GM19438 (cell line): ENCODE results near the gene UBXN10.

ENCODE experiments used
- ATAC-seq: cut with Tn5 transposase; IDR thresholded peaks from one replicate; pipeline ENCODE4 v1.9.1; 2021; ENCODE audit warnings: low read depth; ENCODE audit not compliant: unreplicated experiment

The UBXN10 gene

GRCh38 chr1:20151906-20152598 is 33.8 kb upstream of the UBXN10 start:
- peak; percentile 68 for ATAC-seq

DNA sequence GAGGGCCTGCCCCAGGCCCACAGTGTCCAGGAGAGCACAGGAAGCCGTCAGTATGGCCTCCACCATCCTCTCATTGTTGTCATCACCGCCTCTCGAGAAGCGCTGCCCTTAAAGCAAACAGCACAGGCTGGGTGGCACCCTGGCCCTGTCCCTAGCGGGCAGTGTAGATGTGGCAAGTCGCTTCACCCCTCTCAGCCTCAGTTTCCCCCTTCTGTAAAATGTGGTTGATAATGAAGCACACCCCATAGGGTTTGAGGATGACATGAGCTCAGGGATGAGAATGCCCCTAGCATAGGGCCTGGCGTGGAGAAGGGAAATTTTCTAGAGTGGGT is 33.3 kb upstream of the UBXN10 start:
- no peak for ATAC-seq

DNA sequence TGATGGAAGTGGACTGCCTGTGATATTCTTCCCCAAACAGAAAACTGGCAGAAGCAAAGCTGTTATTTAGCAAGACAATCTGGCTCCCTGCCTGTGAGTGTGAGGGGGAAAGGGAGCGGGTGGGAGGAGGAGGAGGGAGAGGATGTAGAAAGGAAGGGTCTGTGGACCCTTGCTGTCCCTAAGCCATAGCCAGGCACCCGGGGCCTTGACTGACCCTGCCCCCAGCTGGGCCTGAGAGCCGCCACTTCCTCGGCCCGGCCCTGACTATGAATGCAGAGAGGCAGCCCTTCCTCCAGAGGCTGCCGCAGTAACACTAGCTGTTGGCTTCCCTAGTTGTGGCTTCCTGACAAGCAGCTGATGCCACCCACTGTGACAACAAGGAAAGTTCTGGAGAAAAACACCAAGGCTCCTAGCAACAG is 32.9 kb upstream of the UBXN10 start:
- ATAC-seq: no peak

- ATAC-seq: no peak
Observed at GRCh38 chr1:20154301-20154831, 31.5 kb upstream of the UBXN10 start.

DNA sequence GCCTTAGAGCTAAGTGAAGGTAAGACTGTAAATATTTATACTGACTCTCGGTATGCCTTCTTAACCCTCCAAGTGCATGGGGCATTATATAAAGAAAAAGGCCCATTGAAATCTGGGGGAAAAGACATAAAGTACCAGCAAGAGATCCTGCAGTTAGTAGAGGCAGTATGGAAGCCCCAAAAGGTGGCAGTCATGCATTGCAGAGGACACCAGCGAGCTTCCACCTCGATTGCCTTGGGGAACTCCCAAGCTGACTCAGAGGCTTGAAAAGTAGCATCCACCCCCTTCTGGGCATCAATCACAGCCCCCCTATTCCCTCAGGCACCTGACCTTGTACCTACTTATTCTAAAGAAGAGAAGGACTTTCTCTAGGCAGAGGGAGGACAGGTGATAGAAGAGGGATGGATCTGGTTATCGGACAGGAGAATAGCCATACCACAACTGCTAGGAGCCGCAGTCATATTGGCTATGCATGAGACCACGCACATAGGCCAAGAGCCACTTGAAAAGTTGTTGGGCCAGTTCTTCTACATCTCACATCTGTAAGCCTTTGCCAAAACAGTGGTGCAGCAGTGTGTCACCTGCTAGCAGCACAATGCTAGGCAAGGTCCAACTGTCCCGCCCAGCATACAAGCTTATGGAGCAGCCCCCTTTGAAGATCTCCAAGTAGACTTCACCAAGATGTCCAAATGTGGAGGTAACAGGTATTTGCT is 27.4 kb upstream of the UBXN10 start:
- ATAC-seq: no peak

DNA sequence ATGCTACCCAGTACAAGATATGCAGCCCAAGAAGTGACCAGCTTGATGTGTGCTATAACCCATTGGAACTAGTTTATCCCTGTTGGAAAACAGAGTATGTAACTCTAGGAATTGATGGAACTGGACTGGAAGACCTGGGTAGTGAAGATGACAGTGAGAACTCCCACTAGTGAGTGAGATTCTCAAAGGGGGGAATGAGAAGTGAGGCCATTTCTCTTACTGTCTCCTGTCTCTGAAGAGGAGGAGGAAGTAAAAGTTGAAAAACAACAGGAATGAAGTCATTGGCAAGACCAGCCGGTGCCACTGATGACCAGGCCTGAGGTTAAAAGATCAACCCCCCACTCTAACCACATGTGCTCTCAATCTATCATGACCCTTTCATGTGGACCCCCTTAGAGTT is 25.9 kb upstream of the UBXN10 start:
- no peak for ATAC-seq

- ATAC-seq: no peak
Observed at GRCh38 chr1:20164694-20165202, 21.1 kb upstream of the UBXN10 start.

DNA sequence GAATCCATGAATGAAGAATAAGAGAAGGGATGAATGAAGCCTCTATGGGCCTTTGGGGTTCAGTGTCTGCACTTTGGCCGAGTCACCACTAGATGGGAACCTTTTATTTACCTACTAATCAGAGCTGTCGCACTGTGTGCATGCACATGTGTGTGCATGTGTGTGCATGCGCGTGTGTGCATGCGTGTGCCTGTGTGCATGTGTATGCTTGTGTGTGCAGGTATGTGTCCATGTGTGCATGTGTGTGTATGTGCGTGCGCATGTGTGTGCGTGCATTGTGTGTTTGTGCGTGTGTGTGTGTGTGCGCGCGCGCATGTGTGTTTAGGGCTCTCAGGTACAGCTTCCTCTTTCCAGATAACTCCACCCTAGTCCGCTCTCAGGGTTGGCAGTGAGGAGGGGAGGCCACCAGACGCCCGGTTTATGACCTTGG is 20.4 kb upstream of the UBXN10 start:
- ATAC-seq: no peak

GRCh38 chr1:20166051-20166450 is 19.8 kb upstream of the UBXN10 start:
- ATAC-seq: no peak

- ATAC-seq: no peak
Observed at GRCh38 chr1:20167126-20167525, 18.8 kb upstream of the UBXN10 start.

DNA sequence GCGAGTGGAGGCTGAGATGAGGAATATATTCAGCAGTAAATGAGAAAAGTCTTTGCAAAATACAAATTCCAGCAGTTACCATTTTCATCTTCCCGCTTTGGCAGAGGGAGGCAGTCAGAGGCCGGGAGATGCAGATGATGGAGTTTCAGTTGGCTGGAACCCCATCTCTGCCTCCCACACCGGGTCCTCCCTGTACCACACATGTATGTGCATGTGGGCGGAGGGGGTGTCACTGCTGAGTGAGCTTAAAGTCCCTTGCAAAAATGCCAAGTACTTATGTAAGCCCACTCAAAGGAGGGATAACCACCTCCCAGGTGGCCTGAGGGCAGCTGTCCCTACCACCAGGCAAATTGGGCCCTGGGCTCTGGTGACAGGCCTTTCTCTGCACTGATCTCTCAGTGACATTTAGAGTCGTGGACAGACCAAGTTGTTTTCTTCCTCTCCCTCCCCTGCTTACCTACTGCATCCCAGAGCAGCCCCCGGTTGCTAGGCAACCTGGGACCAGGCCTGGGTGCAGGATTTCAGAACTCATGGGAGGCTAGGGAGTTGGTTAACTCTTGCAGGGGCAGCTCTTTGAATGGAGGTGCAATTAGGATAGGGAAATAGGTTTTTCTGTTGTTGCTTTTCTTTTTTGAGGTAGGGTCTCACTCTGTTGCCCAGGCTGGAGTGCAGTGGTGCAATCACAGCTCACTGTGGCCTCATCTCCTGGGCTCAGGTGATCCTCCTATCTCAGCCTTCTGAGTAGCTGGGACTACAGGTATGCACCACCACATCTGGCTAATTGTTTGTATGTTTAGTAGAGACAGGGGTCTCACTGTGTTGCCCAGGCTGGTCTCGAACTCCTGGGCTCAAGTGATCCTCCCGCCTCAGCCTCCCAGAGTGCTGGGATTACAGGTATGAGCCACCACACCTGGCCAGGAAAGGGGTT is 17.1 kb upstream of the UBXN10 start:
- ATAC-seq: no peak

- no peak for ATAC-seq
Observed at GRCh38 chr1:20169932-20170331, 16.0 kb upstream of the UBXN10 start.

DNA sequence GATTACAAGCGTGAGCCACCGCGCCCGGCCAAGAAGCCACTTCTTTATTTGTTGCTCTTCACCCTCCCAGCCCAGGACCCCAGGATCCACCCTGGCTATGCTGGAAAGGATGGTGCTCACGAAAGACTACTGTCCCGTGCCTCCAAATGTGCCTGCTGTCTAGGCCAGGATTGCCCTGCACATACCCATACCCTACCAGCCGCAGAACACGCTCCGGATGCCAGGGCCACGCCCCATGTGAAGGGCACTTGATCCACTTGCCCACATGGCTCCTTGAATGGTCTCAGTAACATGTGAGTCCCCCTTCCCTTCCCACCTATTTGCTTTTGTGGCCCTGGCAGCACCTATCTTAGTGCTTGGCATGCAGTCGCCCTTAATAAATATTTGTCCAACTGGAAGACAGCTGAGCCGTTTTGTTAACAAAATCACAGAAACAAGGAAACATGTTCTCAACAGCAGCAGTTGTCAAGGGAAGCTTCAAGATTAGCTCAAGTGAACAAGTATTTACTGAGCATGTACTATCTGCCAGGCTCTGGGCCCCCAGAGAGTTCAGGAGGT is 13.8 kb upstream of the UBXN10 start:
- ATAC-seq: no peak

- no peak for ATAC-seq
Observed at GRCh38 chr1:20174937-20175666, 10.8 kb upstream of the UBXN10 start.

DNA sequence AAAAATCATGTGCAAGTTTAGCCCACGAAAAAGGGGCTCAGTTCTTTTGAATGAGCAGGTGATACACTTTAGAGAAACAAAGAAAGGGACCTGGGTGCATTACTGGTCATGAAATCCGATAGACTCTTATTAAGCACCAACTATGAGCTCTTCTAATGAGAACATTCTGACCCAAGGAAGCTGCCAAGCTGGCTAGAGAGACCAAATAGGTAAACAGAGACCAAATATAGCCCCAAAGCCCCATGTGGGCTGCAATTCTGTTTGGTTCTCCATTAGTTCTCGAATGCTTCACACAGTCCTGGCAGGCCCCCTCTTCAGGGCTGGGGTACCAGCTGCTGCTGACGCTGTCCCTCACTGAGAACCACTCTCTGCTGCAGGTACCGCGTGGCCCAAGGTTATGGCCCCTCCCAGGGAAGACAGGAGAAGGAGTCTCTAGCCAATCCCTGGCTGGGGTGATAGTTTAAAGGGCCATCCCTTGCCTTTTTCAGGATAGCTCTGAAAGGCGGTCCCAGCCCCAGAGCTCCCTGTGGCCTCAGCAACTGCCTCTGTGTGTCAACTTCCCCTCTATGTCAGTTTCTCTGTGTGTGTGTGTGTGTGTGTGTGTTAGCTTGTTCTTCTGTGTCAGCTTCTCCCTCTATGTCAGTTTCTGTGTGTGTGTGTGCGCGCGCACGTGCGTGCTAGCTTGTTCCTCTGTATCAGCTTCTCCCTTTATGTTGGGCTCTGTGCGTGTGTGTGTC is 7.1 kb upstream of the UBXN10 start:
- no peak for ATAC-seq

DNA sequence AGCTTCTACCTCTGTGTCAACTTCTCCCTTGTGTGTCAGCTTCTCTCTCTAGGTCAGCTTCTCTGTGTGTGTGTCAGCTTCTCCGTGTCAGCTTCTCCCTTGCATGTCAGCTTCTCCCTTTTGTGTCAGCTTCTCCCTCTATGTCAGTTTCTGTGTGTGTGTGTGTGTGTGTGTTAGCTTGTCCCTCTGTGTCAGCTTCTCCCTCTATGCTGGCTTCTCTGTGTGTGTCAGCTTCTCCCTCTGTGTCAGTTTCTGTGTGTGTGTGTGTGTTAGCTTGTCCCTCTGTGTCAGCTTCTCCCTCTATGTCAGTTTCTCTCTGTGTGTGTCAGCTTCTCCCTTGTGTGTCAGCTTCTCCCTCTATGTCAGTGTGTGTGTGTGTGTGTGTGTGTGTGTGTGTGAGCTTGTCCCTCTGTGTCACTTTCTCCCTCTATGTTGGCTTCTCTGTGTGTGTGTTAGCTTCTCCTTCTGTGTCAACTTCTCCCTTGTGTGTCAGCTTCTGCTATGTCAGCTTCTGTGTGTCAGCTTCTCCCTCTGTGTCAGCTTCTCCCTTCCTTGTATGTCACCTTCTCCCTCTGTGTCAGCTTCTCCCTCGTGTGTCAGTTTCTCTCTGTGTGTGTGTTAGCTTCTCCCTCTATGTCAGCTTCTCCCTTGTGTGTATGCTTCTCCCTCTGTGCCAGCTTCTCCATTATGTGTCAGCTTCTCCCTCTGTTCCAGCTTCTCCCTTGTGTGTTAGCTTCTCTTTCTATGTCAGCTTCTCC is 6.3 kb upstream of the UBXN10 start:
- no peak for ATAC-seq

DNA sequence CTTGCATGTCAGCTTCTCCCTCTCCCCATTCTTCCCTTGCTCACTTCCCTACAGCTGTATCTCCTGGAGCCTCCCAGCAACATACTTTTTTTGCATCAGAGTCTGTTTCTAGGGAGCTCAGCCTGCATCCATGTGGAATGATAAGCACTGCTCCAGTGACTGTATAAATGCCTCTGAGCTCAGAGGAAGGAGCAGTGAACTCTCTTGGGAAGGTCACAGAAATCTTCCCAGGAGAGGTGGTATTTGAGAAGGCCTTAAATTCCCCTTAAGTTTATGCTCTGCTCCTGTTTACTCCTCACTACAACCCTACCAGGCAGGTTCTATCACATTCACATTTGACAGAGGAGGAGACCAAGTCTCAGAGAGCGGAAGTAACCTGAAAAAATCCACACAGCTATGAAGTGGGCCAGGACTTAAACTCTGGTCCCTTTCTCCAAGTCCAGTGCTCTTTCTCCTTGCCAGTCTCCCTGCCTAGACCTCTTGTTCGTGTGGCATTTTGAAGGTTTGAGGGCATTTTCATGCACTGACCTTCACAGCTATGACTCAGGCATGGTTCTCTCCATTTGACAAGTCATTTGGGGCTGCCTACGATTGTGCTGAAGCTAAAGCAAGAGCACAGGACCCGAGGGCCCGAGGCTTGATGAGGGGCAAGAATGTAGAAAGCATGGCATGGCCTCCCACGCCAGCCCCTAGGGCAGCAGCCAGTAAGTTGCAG is 5.6 kb upstream of the UBXN10 start:
- ATAC-seq: no peak

DNA sequence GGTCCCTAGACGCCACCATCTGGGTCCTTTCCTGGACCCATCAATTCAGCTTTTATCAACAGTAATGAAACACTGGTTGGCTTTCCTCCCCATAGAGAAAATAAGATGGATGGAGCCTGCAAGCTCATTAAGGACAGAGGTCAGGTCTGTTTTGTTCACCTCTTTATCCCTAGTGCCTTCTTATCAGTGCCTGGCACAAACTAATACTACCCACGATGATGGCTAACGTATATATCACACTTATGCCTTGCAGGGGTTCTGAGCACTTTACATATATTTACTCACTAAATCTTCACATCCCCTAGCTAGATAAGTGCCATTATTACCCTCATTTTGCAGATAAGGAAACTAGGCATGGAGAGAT is 5.1 kb upstream of the UBXN10 start:
- no peak for ATAC-seq
